Measurements from ENCODE around the gene NPM3.

The NPM3 gene

GRCh38 chr10:101780818-101781654 is 2.2 kb downstream of the NPM3 start:
- TF ChIP-seq CTCF (conservative IDR thresholded peaks at IDR 0.05) = peak; percentile 95
- H3K27ac ChIP-seq = no peak overlapping the region

GRCh38 chr10:101780187-101780817 is 2.9 kb downstream of the NPM3 start:
- no peak overlapping the region; the same call in 1 of the 2 replicates for H3K27ac ChIP-seq
- TF ChIP-seq CTCF (conservative IDR thresholded peaks at IDR 0.05) = no peak; the same call in none of the 2 replicates

GRCh38 chr10:101779544-101780186 is 3.6 kb downstream of the NPM3 start:
- peak overlapping the region; percentile 7; the same call in 1 of the 2 replicates for H3K27ac ChIP-seq

GRCh38 chr10:101778781-101779543 is 4.3 kb downstream of the NPM3 start:
- H3K27ac ChIP-seq = peak overlapping the region; percentile 7; the same call in 1 of the 2 replicates
- TF ChIP-seq CTCF (conservative IDR thresholded peaks at IDR 0.05) = no peak

More at GRCh38 chr10:101779544-101780186, 3.6 kb downstream of the NPM3 start:
- peak; percentile 94 for TF ChIP-seq CTCF (conservative IDR thresholded peaks at IDR 0.05)

- no peak overlapping the region for H3K27ac ChIP-seq
Observed at GRCh38 chr10:101778151-101778780, 5.0 kb downstream of the NPM3 start.

GRCh38 chr10:101777619-101778145 is 5.6 kb downstream of the NPM3 start:
- TF ChIP-seq CTCF (conservative IDR thresholded peaks at IDR 0.05) = no peak
- no peak overlapping the region for H3K27ac ChIP-seq

More at GRCh38 chr10:101778151-101778780, 5.0 kb downstream of the NPM3 start:
- no peak for TF ChIP-seq CTCF (conservative IDR thresholded peaks at IDR 0.05)
